Stimulated activated CD4-positive, alpha-beta T cell treated with anti-CD3 and anti-CD28 coated beads, Interleukin-4, amount 100 ng/mL, for 48 hours (primary cell): ENCODE results near the gene MATK.

Experiments
- DNase-seq, 2 donors: peaks; one replicate each; pipeline ENCODE4 v3.0.0-alpha.2; 2020; ENCODE audit warnings: low read depth in 2 of 2

The MATK gene

GRCh38 chr19:3751236-3751635, 34.9 kb downstream of the MATK start:
- DNase-seq = no peak

- DNase-seq = no peak
These were observed 36.0 kb downstream of the MATK start for GRCh38 chr19:3750211-3750610.

GRCh38 chr19:3748965-3749364, 37.2 kb downstream of the MATK start:
- DNase-seq = no peak

- no peak for DNase-seq
These were observed 39.7 kb downstream of the MATK start for GRCh38 chr19:3746371-3747056.

- no peak for DNase-seq
These were observed 40.7 kb downstream of the MATK start for GRCh38 chr19:3745363-3746045.

- DNase-seq = no peak
These were observed 42.7 kb downstream of the MATK start for GRCh38 chr19:3743486-3743885.

GRCh38 chr19:3740431-3740830, 45.8 kb downstream of the MATK start:
- DNase-seq = no peak

GRCh38 chr19:3738477-3739220, 47.5 kb downstream of the MATK start:
- no peak for DNase-seq

GRCh38 chr19:3737487-3738205, 48.5 kb downstream of the MATK start:
- DNase-seq = no peak

- DNase-seq = no peak
These were observed 50.0 kb downstream of the MATK start for GRCh38 chr19:3736106-3736724.

GRCh38 chr19:3734310-3734600, 51.9 kb downstream of the MATK start:
- no peak for DNase-seq

- DNase-seq = no peak
These were observed 52.5 kb downstream of the MATK start for GRCh38 chr19:3733549-3734309.

GRCh38 chr19:3732108-3732507, 54.1 kb downstream of the MATK start:
- DNase-seq = no peak

GRCh38 chr19:3730457-3730958, 55.7 kb downstream of the MATK start:
- no peak for DNase-seq
